H1 (cell line): Measurements from ENCODE around the gene CCL8. TPM values are rescaled to one million over a fixed set of nuclear protein-coding genes. Genes with fewer than 3 reads are reported as not detected.

ENCODE experiments used
- CTCF ChIA-PET: fragments of 300-600 bp; sonication (Branson Sonifier 250); formaldehyde crosslinking; loops from one replicate; lab custom pipeline; 2021; ENCODE audit not compliant: partially characterized antibody; lab: Charles Lee
- POLR2A ChIA-PET: fragments of 300-600 bp; sonication (Branson Sonifier 250); formaldehyde crosslinking; loops from one replicate; lab custom pipeline; 2021; ENCODE audit warnings: inconsistent platforms; ENCODE audit not compliant: partially characterized antibody; lab: Charles Lee
- DNase-seq, 2 experiments: peaks; one replicate each; pipeline versions ENCODE4 v3.0.0 to v3.0.0-alpha.2; 2010 to 2022; ENCODE audit warnings: low spot score in 2 of 2, low read depth in 1 of 2, mixed read lengths in 1 of 2
- FAIRE-seq: peaks from 2 replicates; lab custom pipeline; 2011; peaks lifted over from hg19 to GRCh38; lab: Jason Lieb, UNC
- H2AFZ ChIP-seq: 2 replicates; pipeline ENCODE4 v1.8.1; 2012; ENCODE audit warnings: low read length, inconsistent platforms
- H2AK5ac ChIP-seq: 2 replicates; pipeline ENCODE4 v1.6.1; 2013; ENCODE audit warnings: low read depth, low read length
- H2BK120ac ChIP-seq: replicated peaks from 2 replicates; pipeline ENCODE3; 2013; ENCODE audit warnings: low read depth, low read length, inconsistent platforms
- H2BK12ac ChIP-seq: 2 replicates; pipeline ENCODE4 v1.6.1; 2013; ENCODE audit warnings: low read depth, low read length
- H2BK15ac ChIP-seq: 2 replicates; pipeline ENCODE4 v1.6.1; 2013; ENCODE audit warnings: low read length
- H2BK20ac ChIP-seq: 2 replicates; pipeline ENCODE4 v1.6.1; 2013; ENCODE audit warnings: low read length
- H2BK5ac ChIP-seq: 2 replicates; pipeline ENCODE4 v1.6.1; 2013; ENCODE audit warnings: low read depth, low read length
- H3K14ac ChIP-seq: 2 replicates; pipeline ENCODE4 v1.6.1; 2013; ENCODE audit warnings: inconsistent platforms; ENCODE audit not compliant: insufficient read length
- H3K18ac ChIP-seq: 2 replicates; pipeline ENCODE4 v1.6.1; 2013; ENCODE audit warnings: low read length; ENCODE audit errors: extremely low read depth
- H3K23ac ChIP-seq: 2 replicates; pipeline ENCODE4 v1.6.1; 2013; ENCODE audit warnings: inconsistent platforms; ENCODE audit not compliant: insufficient read length
- H3K23me2 ChIP-seq: 2 replicates; pipeline ENCODE4 v1.6.1; 2013; ENCODE audit warnings: low read depth, low read length
- H3K27ac ChIP-seq: 2 replicates; pipeline ENCODE4 v1.6.1; 2011; ENCODE audit warnings: low read depth, low read length, inconsistent platforms
- H3K27me3 ChIP-seq, 4 experiments: replicated peaks in 1 of 4; 1 replicate in 1 of 4; 2 replicates in 3 of 4; pipeline versions ENCODE4 v1.6.1 to v1.8.1; 2011 to 2013; ENCODE audit warnings: low read length in 3 of 4, mild to moderate bottlenecking in 3 of 4, inconsistent platforms in 2 of 4, mixed read lengths in 2 of 4, moderate library complexity in 1 of 4; ENCODE audit not compliant: control insufficient read depth in 3 of 4, insufficient read depth in 3 of 4; ENCODE audit errors: extremely low read depth in 1 of 4
- H3K36me3 ChIP-seq, 4 experiments: 2 replicates each; pipeline versions ENCODE4 v1.6.1 to v1.8.1; 2011 to 2013; ENCODE audit warnings: mild to moderate bottlenecking in 4 of 4, low read length in 3 of 4, moderate library complexity in 2 of 4, control low read depth in 1 of 4, inconsistent platforms in 1 of 4; ENCODE audit not compliant: insufficient read depth in 4 of 4, control insufficient read depth in 2 of 4
- H3K4ac ChIP-seq: replicated peaks from 2 replicates; pipeline ENCODE3; 2013; ENCODE audit warnings: low read length, low read depth, mixed read lengths, inconsistent platforms; ENCODE audit not compliant: insufficient read length
- H3K4me1 ChIP-seq, 4 experiments: replicated peaks in 1 of 4; 1 replicate in 1 of 4; 2 replicates in 3 of 4; pipeline versions ENCODE4 v1.6.1 to v1.8.1; 2011 to 2013; ENCODE audit warnings: low read length in 3 of 4, inconsistent platforms in 2 of 4, mixed read lengths in 1 of 4; ENCODE audit not compliant: insufficient read depth in 4 of 4, control insufficient read depth in 3 of 4
- H3K4me2 ChIP-seq, 2 experiments: 2 replicates each; pipeline versions ENCODE4 v1.6.1 to v1.8.1; 2011 to 2013; ENCODE audit warnings: low read depth in 2 of 2, low read length in 2 of 2, control low read depth in 1 of 2, inconsistent platforms in 1 of 2, mild to moderate bottlenecking in 1 of 2; ENCODE audit not compliant: insufficient read depth in 1 of 2
- H3K4me3 ChIP-seq, 4 experiments: fragments of 200-600, 300-600 bp in 1 of 4; sonication (generic), shearing (Covaris generic), sonication (Bioruptor Twin) in 1 of 4; 2 replicates each; pipeline versions ENCODE4 v1.5.1 to v1.8.1; 2011 to 2016; ENCODE audit warnings: low read length in 4 of 4, low read depth in 3 of 4, control low read depth in 2 of 4, inconsistent platforms in 2 of 4, mild to moderate bottlenecking in 2 of 4, mixed read lengths in 1 of 4, moderate library complexity in 1 of 4; ENCODE audit not compliant: insufficient read depth in 2 of 4; ENCODE audit errors: extremely low read depth in 1 of 4
- H3K56ac ChIP-seq: replicated peaks from 2 replicates; pipeline ENCODE3; 2013; ENCODE audit warnings: low read depth, mild to moderate bottlenecking, mixed read lengths, low read length, inconsistent platforms; ENCODE audit not compliant: insufficient read length
- H3K79me1 ChIP-seq: 2 replicates; pipeline ENCODE4 v1.6.1; 2013; ENCODE audit warnings: low read depth, low read length, control low read depth
- H3K79me2 ChIP-seq, 2 experiments: 2 replicates each; pipeline versions ENCODE4 v1.6.1 to v1.8.1; 2012 to 2013; ENCODE audit warnings: low read length in 2 of 2, mild to moderate bottlenecking in 2 of 2, inconsistent platforms in 1 of 2; ENCODE audit not compliant: insufficient read depth in 2 of 2, control insufficient read depth in 1 of 2
- H3K9ac ChIP-seq, 4 experiments: replicated peaks in 1 of 4; 1 replicate in 1 of 4; 2 replicates in 3 of 4; pipeline versions ENCODE4 v1.6.1 to v1.8.1; 2011 to 2013; ENCODE audit warnings: low read depth in 3 of 4, low read length in 3 of 4, control low read depth in 2 of 4, mild to moderate bottlenecking in 2 of 4, moderate library complexity in 2 of 4, inconsistent platforms in 1 of 4; ENCODE audit errors: extremely low read depth in 1 of 4
- H3K9me3 ChIP-seq, 2 experiments: 2 replicates each; pipeline versions ENCODE4 v1.6.1 to v1.8.1; 2012 to 2013; ENCODE audit warnings: mild to moderate bottlenecking in 2 of 2, moderate library complexity in 2 of 2, control low read depth in 1 of 2, inconsistent platforms in 1 of 2, low read depth in 1 of 2, low read length in 1 of 2, mixed read lengths in 1 of 2; ENCODE audit not compliant: insufficient read depth in 2 of 2
- H4K20me1 ChIP-seq, 2 experiments: replicated peaks in 1 of 2; 2 replicates each; pipeline versions ENCODE3 to v1.8.1; 2011 to 2013; ENCODE audit warnings: inconsistent platforms in 2 of 2, low read length in 2 of 2, mild to moderate bottlenecking in 1 of 2; ENCODE audit not compliant: insufficient read depth in 2 of 2, control insufficient read depth in 1 of 2
- H4K5ac ChIP-seq: 2 replicates; pipeline ENCODE4 v1.6.1; 2013; ENCODE audit warnings: low read length, low read depth, mixed read lengths, inconsistent platforms; ENCODE audit not compliant: insufficient read length
- H4K8ac ChIP-seq: 2 replicates; pipeline ENCODE4 v1.8.0; 2013; ENCODE audit warnings: mild to moderate bottlenecking, moderate library complexity, low read length, inconsistent platforms; ENCODE audit not compliant: insufficient read depth; ENCODE audit errors: extremely low read depth
- H4K91ac ChIP-seq: replicated peaks from 2 replicates; pipeline ENCODE3; 2013; ENCODE audit warnings: low read length, mixed read lengths, inconsistent platforms; ENCODE audit not compliant: insufficient read length
- ASH2L ChIP-seq: fragments of 200-600, 300-600 bp; sonication (generic); IDR thresholded peaks from one replicate; pipeline ENCODE4 v1.7.1; 2017; ENCODE audit warnings: low read length
- BACH1 ChIP-seq: IDR thresholded peaks from 2 replicates; pipeline ENCODE4 v1.6.1; 2012; ENCODE audit warnings: low read length, improper control_type of control experiment
- CEBPB ChIP-seq: IDR thresholded peaks from 2 replicates; pipeline ENCODE4 v1.6.1; 2012; ENCODE audit warnings: low read depth, low read length
- CHD2 ChIP-seq: IDR thresholded peaks from 2 replicates; pipeline ENCODE4 v1.6.1; 2012; ENCODE audit warnings: low read length, improper control_type of control experiment
- EP300 ChIP-seq, 2 experiments: IDR thresholded peaks; 1 replicate in 1 of 2; 2 replicates in 1 of 2; pipeline ENCODE4 v1.6.1; 2011 to 2012; ENCODE audit warnings: low read depth in 2 of 2, low read length in 2 of 2, mild to moderate bottlenecking in 2 of 2, borderline replicate concordance in 1 of 2, inconsistent platforms in 1 of 2, moderate library complexity in 1 of 2
- EZH2 ChIP-seq: fragments of 200-600 bp; sonication (generic); IDR thresholded peaks from 2 replicates; pipeline ENCODE4 v1.7.1; 2012; ENCODE audit warnings: low read depth, mild to moderate bottlenecking, moderate library complexity, low read length, inconsistent platforms; ENCODE audit not compliant: severe bottlenecking
- SIRT6 ChIP-seq: IDR thresholded peaks from one replicate; pipeline ENCODE4 v1.7.1; 2012; ENCODE audit warnings: low read length, inconsistent platforms
- SIX5 ChIP-seq: IDR thresholded peaks from 2 replicates; pipeline ENCODE4 v1.6.1; 2011; ENCODE audit warnings: mild to moderate bottlenecking, low read depth, low read length
- SP2 ChIP-seq: IDR thresholded peaks from 2 replicates; pipeline ENCODE4 v1.6.1; 2012; ENCODE audit warnings: mild to moderate bottlenecking, low read length, inconsistent platforms
- SP4 ChIP-seq: IDR thresholded peaks from 2 replicates; pipeline ENCODE4 v1.6.1; 2012; ENCODE audit warnings: low read length, inconsistent platforms
- USF2 ChIP-seq: IDR thresholded peaks from 2 replicates; pipeline ENCODE4 v1.6.1; 2011; ENCODE audit warnings: low read length, improper control_type of control experiment
- WGBS, 2 experiments: shearing (Covaris generic) in 1 of 2; methylation state at CpG; one replicate each; pipeline versions ENCODE4 v1.1.6 to v1.1.7; 2013 to 2015; ENCODE audit warnings: low lambda C conversion rate in 2 of 2, mixed read lengths in 2 of 2, inconsistent platforms in 1 of 2, low coverage in 1 of 2, missing lambda C conversion rate in 1 of 2; ENCODE audit not compliant: insufficient replicate concordance in 2 of 2, insufficient coverage in 1 of 2, insufficient read length in 1 of 2; ENCODE audit errors: extremely low coverage in 1 of 2, missing lambda C conversion rate in 1 of 2; 5-methylcytosine and 5-hydroxymethylcytosine counted together
- polyA plus RNA-seq, 7 experiments: library from polyadenylated mRNA; depleted of rRNA in 3 of 7; stranded (reverse) in 5 of 7; unstranded in 2 of 7; fragments of >200 nt in 5 of 7; fragments of 200-250 nt in 2 of 7; gene quantifications; 1 replicate in 5 of 7; 2 replicates in 1 of 7; 4 replicates in 1 of 7; pipeline versions ENCODE4 v1.2.1 to v1.2.3, GENCODE V29; 2011 to 2013; ENCODE audit warnings: missing spikeins in 2 of 7, mixed read lengths in 2 of 7
- total RNA-seq: library from RNA; stranded (reverse); fragmentation: NEBNext Ultra II Directional; extraction: Animal tissue kit (Norgen Biotek cat#: 25700); gene quantifications from 2 replicates; pipeline ENCODE4 v1.2.1, GENCODE V29; 2021

Gene CCL8
- total and polyA plus RNA-seq, 2 of the 8 experiments (the other 6 are each of a cell fraction or from before 2014, with no cell fraction given): not detected

DNA sequence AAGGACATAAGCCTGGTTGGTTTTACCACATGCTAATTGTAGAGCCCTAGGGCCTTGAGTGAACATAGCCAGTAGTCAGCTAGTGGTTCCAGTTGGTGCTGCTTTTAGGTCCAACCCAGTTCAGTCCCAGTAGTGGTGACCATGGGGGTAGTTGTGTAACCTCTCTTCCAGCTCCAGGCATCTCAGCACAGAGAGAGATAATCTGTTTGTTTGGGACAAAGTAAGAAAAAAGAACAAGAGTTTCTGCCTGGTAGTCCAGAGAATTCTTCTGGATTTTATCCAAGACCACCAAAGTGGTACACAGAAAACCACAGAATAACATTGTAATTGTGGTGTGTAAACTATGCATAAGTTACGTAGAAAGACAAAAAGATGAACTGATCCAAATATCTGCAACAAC is 31.9 kb downstream of the CCL8 start:
- no peak overlapping the region for H3K23ac ChIP-seq
- ChIA-PET CTCF (interaction anchor here (1.3 to 2.1 kb wide), 4 partner anchors 10 to 180 kb away, joined by 3 to 26 read pairs (median 6); partner anchors contain the start of gene CCL1), POLR2A (no interaction called here)
- no peaks in the 10 kb centered on the region for H3K27me3 ChIP-seq
- H3K9me3 ChIP-seq: no peaks in the 10 kb centered on the region
- H3K23me2 ChIP-seq: no peaks in the 10 kb centered on the region
- H3K18ac ChIP-seq: no peak overlapping the region
- H2AK5ac ChIP-seq: no peak overlapping the region
- DNase-seq (no peak), FAIRE-seq (no peak)
- no peaks in the 10 kb centered on the region for H3K36me3 ChIP-seq
- H3K27ac ChIP-seq: no peak overlapping the region
- 87% methylated on average over 1 of the region's 1 CpG; no CpG with 5 or more reads in 1 of the 2 experiments for WGBS, 2 experiments
- no peak overlapping the region for H3K9ac ChIP-seq
- TF ChIP-seq EZH2 (no peak), SIX5 (no peak), BACH1 (no peak), EP300 (IDR thresholded peaks at IDR 0.05; ENCODE audit: borderline replicate concordance in 1 of 2, low read depth in 2 of 2, low read length in 2 of 2) (no peak), SP2 (no peak), USF2 (no peak), SIRT6 (no peak), ASH2L (no peak), CEBPB (no peak), CHD2 (no peak), SP4 (no peak)
- H3K4me1 ChIP-seq: peaks cover 0 to 3% (median 0%) of the 10 kb centered on the region in 4 experiments; a peak in 1 of 7 replicates
- no peak overlapping the region for H4K8ac ChIP-seq
- no peak overlapping the region for H2BK20ac ChIP-seq
- no peaks in the 10 kb centered on the region for H4K20me1 ChIP-seq
- no peak overlapping the region for H2BK5ac ChIP-seq
- no peak overlapping the region for H4K91ac ChIP-seq
- no peak overlapping the region for H3K4me3 ChIP-seq
- no peaks in the 10 kb centered on the region for H3K79me2 ChIP-seq
- no peak overlapping the region for H2BK120ac ChIP-seq
- H3K56ac ChIP-seq: no peak overlapping the region
- H3K14ac ChIP-seq: no peak overlapping the region
- no peak overlapping the region for H2AFZ ChIP-seq
- H2BK15ac ChIP-seq: no peak overlapping the region
- H3K79me1 ChIP-seq: no peaks in the 10 kb centered on the region
- H3K4ac ChIP-seq: no peak overlapping the region
- no peak overlapping the region for H4K5ac ChIP-seq
- no peak overlapping the region for H3K4me2 ChIP-seq
- no peak overlapping the region for H2BK12ac ChIP-seq
